MM.1S (cell line): Measurements from ENCODE around the gene NLRP5.

Experiments
- CTCF ChIP-seq: fragments of 300-600 bp; sonication (generic); IDR thresholded peaks from 2 replicates; pipeline ENCODE4 v1.5.1; 2016; ENCODE audit warnings: antibody characterized with exemption, low read length, mixed read lengths
- EZH2phosphoT487 ChIP-seq: fragments of 300-600 bp; sonication (generic); IDR thresholded peaks from 2 replicates; pipeline ENCODE4 v1.6.1; 2018; ENCODE audit warnings: antibody characterized with exemption, low read length

- TF ChIP-seq CTCF (no peak), EZH2phosphoT487 (no peak)
Measured at GRCh38 chr19:56099638-56100539, 113.3 kb downstream of the NLRP5 start.
